ENCODE results near the gene KNDC1. TPM values are rescaled to one million over a fixed set of nuclear protein-coding genes. Genes with fewer than 3 reads are reported as not detected.
A peak's percentile ranks its signal among the peaks of the same experiment; 100 is the strongest.

Gene KNDC1
- total RNA-seq, 1 donor from 2014 or later = 10.3 TPM

DNA sequence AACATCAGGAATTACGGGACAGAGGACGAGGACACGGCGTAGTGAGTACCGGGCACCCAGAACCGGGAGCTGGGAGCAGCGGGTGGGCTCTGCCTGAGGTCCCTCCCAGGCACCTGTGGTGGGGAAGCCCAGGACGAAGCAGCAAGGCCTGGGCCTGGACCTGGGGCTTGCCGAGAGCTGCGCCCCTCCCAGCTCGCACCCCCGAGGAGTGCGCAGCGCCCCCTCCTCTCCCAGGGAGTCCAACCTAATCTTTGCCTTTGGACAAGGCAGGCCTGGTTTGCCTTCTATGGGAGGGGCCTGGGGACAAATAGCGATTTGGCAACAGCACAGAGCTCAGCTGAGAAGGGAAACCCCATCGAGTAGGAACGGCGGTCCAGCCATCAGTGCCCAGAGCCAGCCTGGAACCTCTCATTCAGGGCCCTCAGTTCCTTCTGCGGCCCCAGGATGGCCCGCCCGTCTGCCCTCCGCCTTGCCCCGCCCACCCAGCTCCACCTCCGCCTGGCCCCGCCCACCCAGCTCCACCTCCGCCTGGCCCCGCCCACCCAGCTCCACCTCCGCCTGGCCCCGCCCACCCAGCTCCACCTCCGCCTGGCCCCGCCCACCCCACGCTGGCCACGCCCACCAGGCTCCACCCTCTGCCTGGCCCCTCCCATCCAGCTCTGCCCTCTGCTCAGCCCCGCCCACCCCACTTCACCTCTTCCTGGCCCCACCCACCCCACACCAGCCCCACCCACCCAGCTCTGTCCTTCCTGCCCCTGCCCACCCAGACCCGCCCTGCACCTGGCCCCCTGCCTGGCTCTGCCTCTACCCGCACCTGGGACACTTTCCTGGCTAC lies 32.5 kb upstream of the KNDC1 start:
- Histone ChIP-seq H3K27ac (no peak overlapping the region), H3K36me3 (no peaks in the 10 kb centered on the region), H3K4me3 (no peak overlapping the region), H3K9me3 (no peaks in the 10 kb centered on the region), H3K4me1 (no peaks in the 10 kb centered on the region), H3K27me3 (ENCODE audit: low read depth) (peaks cover 36% of the 10 kb centered on the region)
- intact Hi-C loops (cut with DNase I) = no loop called here
- DNase-seq = peak; percentile 20
- TF ChIP-seq, protein P1, sequence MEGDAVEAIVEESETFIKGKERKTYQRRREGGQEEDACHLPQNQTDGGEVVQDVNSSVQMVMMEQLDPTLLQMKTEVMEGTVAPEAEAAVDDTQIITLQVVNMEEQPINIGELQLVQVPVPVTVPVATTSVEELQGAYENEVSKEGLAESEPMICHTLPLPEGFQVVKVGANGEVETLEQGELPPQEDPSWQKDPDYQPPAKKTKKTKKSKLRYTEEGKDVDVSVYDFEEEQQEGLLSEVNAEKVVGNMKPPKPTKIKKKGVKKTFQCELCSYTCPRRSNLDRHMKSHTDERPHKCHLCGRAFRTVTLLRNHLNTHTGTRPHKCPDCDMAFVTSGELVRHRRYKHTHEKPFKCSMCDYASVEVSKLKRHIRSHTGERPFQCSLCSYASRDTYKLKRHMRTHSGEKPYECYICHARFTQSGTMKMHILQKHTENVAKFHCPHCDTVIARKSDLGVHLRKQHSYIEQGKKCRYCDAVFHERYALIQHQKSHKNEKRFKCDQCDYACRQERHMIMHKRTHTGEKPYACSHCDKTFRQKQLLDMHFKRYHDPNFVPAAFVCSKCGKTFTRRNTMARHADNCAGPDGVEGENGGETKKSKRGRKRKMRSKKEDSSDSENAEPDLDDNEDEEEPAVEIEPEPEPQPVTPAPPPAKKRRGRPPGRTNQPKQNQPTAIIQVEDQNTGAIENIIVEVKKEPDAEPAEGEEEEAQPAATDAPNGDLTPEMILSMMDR (IDR thresholded peaks at IDR 0.05) = no peak
- ATAC-seq = no peak

DNA sequence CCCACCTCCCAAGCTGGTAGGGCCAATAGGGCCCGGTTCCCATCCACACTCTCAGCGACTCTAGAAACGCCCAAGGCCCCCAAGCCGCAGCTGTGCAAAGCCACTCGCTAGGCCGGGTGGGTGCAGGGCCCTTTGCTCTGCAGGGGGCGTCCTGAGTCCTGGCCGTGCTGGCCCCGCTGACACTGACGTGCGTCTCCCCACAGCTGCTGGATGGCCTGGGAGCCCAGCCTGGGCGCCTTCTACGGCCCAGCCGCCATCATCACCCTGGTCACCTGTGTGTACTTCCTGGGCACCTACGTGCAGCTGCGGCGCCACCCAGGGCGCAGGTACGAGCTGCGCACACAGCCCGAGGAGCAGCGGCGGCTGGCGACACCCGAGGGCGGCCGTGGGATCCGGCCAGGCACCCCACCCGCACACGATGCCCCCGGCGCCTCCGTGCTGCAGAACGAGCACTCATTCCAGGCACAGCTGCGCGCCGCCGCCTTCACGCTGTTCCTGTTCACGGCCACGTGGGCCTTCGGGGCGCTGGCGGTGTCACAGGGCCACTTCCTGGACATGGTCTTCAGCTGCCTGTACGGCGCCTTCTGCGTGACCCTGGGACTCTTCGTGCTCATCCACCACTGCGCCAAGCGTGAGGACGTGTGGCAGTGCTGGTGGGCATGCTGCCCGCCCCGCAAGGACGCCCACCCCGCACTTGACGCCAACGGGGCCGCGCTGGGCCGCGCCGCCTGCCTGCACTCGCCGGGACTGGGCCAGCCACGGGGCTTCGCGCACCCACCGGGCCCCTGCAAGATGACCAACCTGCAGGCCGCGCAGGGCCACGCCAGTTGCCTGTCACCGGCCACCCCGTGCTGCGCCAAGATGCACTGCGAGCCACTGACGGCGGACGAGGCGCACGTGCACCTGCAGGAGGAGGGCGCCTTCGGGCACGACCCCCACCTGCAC lies 31.6 kb upstream of the KNDC1 start:
- intact Hi-C loops (cut with DNase I) = no loop called here
- Histone ChIP-seq H3K4me3 (no peak overlapping the region), H3K4me1 (no peaks in the 10 kb centered on the region), H3K36me3 (no peaks in the 10 kb centered on the region), H3K27ac (no peak overlapping the region), H3K27me3 (ENCODE audit: low read depth) (peaks cover 30% of the 10 kb centered on the region), H3K9me3 (no peaks in the 10 kb centered on the region)
- TF ChIP-seq, protein P1 (IDR thresholded peaks at IDR 0.05) = no peak
- DNase-seq = peak; percentile 36
- no peak for ATAC-seq

DNA sequence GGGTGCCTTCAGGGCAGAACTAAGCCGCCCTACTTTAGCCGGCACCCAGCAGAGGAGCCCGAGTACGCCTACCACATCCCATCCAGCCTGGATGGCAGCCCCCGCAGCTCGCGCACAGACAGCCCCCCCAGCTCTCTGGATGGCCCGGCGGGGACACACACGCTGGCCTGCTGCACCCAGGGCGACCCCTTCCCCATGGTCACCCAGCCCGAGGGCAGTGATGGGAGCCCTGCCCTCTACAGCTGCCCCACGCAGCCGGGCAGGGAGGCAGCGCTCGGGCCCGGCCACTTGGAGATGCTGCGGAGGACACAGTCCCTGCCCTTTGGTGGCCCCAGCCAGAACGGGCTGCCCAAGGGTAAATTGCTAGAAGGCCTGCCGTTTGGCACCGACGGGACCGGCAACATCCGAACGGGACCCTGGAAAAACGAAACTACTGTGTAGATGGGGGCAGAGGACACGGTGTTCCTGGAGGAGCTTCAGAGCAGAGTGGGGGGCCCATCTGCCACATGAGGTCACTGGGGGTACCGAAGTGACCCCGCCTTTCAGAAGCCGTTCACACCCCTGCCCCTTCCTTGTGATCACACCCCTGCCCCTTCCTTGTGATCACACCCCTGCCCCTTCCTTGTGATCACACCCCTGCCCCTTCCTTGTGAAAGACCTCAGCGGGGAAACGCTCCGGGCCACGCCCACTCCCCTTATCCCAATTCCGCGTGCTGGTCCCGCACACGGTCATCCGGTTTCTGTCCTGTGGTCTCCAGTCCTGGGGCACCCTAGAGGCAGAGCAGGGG lies 30.8 kb upstream of the KNDC1 start:
- peak; percentile 41 for DNase-seq
- no peak overlapping the region for H3K4me3 ChIP-seq
- no peak for ATAC-seq
- intact Hi-C loops (cut with DNase I) = no loop called here
- no peaks in the 10 kb centered on the region for H3K4me1 ChIP-seq
- TF ChIP-seq, protein P1 (IDR thresholded peaks at IDR 0.05) = no peak
- H3K27ac ChIP-seq = no peak overlapping the region
- H3K27me3 ChIP-seq (ENCODE audit: low read depth) = peaks cover 21% of the 10 kb centered on the region
- H3K9me3 ChIP-seq = no peaks in the 10 kb centered on the region
- no peaks in the 10 kb centered on the region for H3K36me3 ChIP-seq

DNA sequence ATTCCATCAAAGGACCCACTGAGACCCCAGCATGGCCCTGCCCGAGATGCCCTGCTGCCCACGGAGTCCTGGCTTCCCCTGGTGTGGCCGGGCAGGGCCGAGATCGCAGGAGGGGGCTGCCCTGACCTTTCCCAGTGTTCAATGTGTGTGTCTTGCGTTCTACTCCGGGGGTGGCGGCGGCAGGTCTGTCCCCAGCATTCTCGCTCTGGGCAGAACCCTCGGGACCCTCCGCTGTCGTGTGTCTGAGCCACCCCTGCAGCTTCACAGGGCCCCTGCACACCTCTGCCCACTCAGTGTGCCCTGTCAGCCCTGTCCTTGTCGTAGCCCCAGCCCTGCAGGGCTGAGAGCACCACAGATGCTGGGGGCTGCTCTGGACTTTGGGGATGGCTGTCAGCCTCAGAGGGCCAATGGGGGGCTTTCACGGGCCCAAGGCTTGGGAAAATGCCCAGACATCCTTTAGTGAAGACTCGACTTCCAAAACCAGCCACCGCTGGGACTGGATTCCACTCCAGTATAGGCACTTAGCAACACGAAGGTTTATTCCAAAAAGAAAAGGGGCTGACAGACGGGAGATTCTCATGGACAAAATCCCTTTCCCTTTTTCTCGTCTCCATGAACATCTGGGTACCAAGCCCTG lies 30.0 kb upstream of the KNDC1 start:
- no peaks in the 10 kb centered on the region for H3K36me3 ChIP-seq
- H3K9me3 ChIP-seq = no peaks in the 10 kb centered on the region
- H3K27ac ChIP-seq = no peak overlapping the region
- H3K4me1 ChIP-seq = no peaks in the 10 kb centered on the region
- ATAC-seq (no peak), DNase-seq (peak; percentile 26)
- H3K27me3 ChIP-seq (ENCODE audit: low read depth) = peaks cover 14% of the 10 kb centered on the region
- TF ChIP-seq, protein P1 (IDR thresholded peaks at IDR 0.05) = no peak
- H3K4me3 ChIP-seq = no peak overlapping the region
- intact Hi-C loops (cut with DNase I) = no loop called here

DNA sequence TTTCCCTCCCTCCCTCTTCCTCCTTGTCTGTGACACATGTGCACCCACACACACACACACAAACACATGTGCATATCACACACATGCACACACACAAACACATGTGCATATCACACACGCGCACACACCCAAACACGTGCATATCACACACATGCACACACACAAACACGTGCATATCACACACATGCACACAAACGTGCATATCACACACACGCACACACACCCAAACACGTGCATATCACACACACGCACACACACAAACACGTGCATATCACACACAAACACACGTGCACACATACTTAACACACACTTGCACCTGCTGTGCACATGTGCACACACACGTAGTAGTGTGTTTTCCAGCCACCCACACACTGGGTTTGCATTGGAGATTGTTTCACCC lies 29.4 kb upstream of the KNDC1 start:
- Histone ChIP-seq H3K27ac (no peak overlapping the region), H3K27me3 (ENCODE audit: low read depth) (peaks cover 11% of the 10 kb centered on the region), H3K4me3 (no peak overlapping the region), H3K4me1 (no peaks in the 10 kb centered on the region), H3K9me3 (no peaks in the 10 kb centered on the region), H3K36me3 (no peaks in the 10 kb centered on the region)
- ATAC-seq (no peak), DNase-seq (peak; percentile 11)
- intact Hi-C loops (cut with DNase I) = no loop called here
- TF ChIP-seq, protein P1 (IDR thresholded peaks at IDR 0.05) = no peak

Measured in lower lobe of right lung (tissue), 2 donors.